Stimulated activated naive CD8-positive, alpha-beta T cell treated with anti-CD3 and anti-CD28 coated beads, Interleukin-15, amount 100 ng/mL, for 72 hours (primary cell): Measurements from ENCODE around the gene AHNAK.
A peak's percentile ranks its signal among the peaks of the same experiment; 100 is the strongest.

ENCODE experiments used
- ATAC-seq: fragments of 150-1000 bp; cut with Tn5 transposase; 2 replicates; pipeline ENCODE4 v1.10.0; 2021; ENCODE audit warnings: mild to moderate bottlenecking, moderate library complexity
- DNase-seq, 2 donors: peaks; one replicate each; pipeline ENCODE4 v3.0.0; 2021 to 2022
- H3K27ac Mint-ChIP-seq, 2 donors: one replicate each; pipeline ENCODE4 v1.8.0; 2022; ENCODE audit warnings: mild to moderate bottlenecking in 2 of 2, mixed read lengths in 2 of 2, moderate library complexity in 2 of 2
- H3K27me3 Mint-ChIP-seq: one replicate; pipeline ENCODE4 v1.8.0; 2022; ENCODE audit warnings: mixed read lengths
- H3K4me1 Mint-ChIP-seq: one replicate; pipeline ENCODE4 v1.8.0; 2022; ENCODE audit warnings: mild to moderate bottlenecking, mixed read lengths
- H3K4me3 Mint-ChIP-seq, 2 donors: one replicate each; pipeline ENCODE4 v1.8.0; 2022; ENCODE audit warnings: mild to moderate bottlenecking in 2 of 2, mixed read lengths in 2 of 2, moderate library complexity in 1 of 2
- H3K9me3 Mint-ChIP-seq, 2 donors: one replicate each; pipeline ENCODE4 v1.8.0; 2022; ENCODE audit warnings: mixed read lengths in 2 of 2

Gene AHNAK

GRCh38 chr11:62418136-62418535 lies 128.5 kb downstream of the AHNAK start:
- ATAC-seq = no peak
- Mint-ChIP-seq H3K4me3 (no peak overlapping the region), H3K9me3 (no peaks in the 10 kb centered on the region), H3K27ac (peak overlapping the region; percentile 9 to 32), H3K4me1 (no peaks in the 10 kb centered on the region), H3K27me3 (peaks cover under 1% of the 10 kb centered on the region)
- DNase-seq = no peak

- no peaks in the 10 kb centered on the region for H3K9me3 Mint-ChIP-seq
- no peak overlapping the region for H3K27ac Mint-ChIP-seq
- DNase-seq = no peak
- no peak overlapping the region for H3K4me3 Mint-ChIP-seq
- no peaks in the 10 kb centered on the region for H3K27me3 Mint-ChIP-seq
- H3K4me1 Mint-ChIP-seq = no peaks in the 10 kb centered on the region
- no peak for ATAC-seq
These were observed 130.0 kb downstream of the AHNAK start for GRCh38 chr11:62416596-62416995.

GRCh38 chr11:62413060-62413696 lies 133.4 kb downstream of the AHNAK start:
- ATAC-seq (no peak), DNase-seq (no peak)
- H3K4me1 Mint-ChIP-seq = no peaks in the 10 kb centered on the region
- no peaks in the 10 kb centered on the region for H3K9me3 Mint-ChIP-seq
- H3K27ac Mint-ChIP-seq = no peak overlapping the region
- H3K27me3 Mint-ChIP-seq = no peaks in the 10 kb centered on the region
- no peak overlapping the region for H3K4me3 Mint-ChIP-seq

GRCh38 chr11:62411524-62411923 lies 135.1 kb downstream of the AHNAK start:
- Mint-ChIP-seq H3K4me1 (no peaks in the 10 kb centered on the region), H3K27ac (peak overlapping the region in 1 of 2 donors; percentile 88), H3K4me3 (no peak overlapping the region), H3K27me3 (no peaks in the 10 kb centered on the region), H3K9me3 (no peaks in the 10 kb centered on the region)
- ATAC-seq (no peak), DNase-seq (no peak)

GRCh38 chr11:62410972-62411371 lies 135.6 kb downstream of the AHNAK start:
- H3K9me3 Mint-ChIP-seq = no peaks in the 10 kb centered on the region
- no peak overlapping the region for H3K4me3 Mint-ChIP-seq
- H3K27ac Mint-ChIP-seq = no peak overlapping the region
- H3K4me1 Mint-ChIP-seq = no peaks in the 10 kb centered on the region
- H3K27me3 Mint-ChIP-seq = no peaks in the 10 kb centered on the region
- ATAC-seq (no peak), DNase-seq (no peak)

GRCh38 chr11:62409831-62410230 lies 136.8 kb downstream of the AHNAK start:
- H3K27ac Mint-ChIP-seq = no peak overlapping the region
- H3K4me3 Mint-ChIP-seq = no peak overlapping the region
- H3K9me3 Mint-ChIP-seq = no peaks in the 10 kb centered on the region
- DNase-seq (no peak), ATAC-seq (no peak)
- no peaks in the 10 kb centered on the region for H3K27me3 Mint-ChIP-seq
- H3K4me1 Mint-ChIP-seq = no peaks in the 10 kb centered on the region

- H3K27me3 Mint-ChIP-seq = no peaks in the 10 kb centered on the region
- H3K4me3 Mint-ChIP-seq = no peak overlapping the region
- H3K27ac Mint-ChIP-seq = peak overlapping the region in 1 of 2 donors; percentile 62
- ATAC-seq (no peak), DNase-seq (no peak)
- peaks cover 21% of the 10 kb centered on the region for H3K4me1 Mint-ChIP-seq
- no peaks in the 10 kb centered on the region for H3K9me3 Mint-ChIP-seq
These were observed 140.6 kb downstream of the AHNAK start for GRCh38 chr11:62406034-62406433.

- H3K4me1 Mint-ChIP-seq = peaks cover 33% of the 10 kb centered on the region
- H3K27me3 Mint-ChIP-seq = no peaks in the 10 kb centered on the region
- H3K9me3 Mint-ChIP-seq = no peaks in the 10 kb centered on the region
- DNase-seq = no peak
- H3K27ac Mint-ChIP-seq = no peak overlapping the region
- ATAC-seq = no peak
- H3K4me3 Mint-ChIP-seq = no peak overlapping the region
These were observed 141.7 kb downstream of the AHNAK start for GRCh38 chr11:62404901-62405300.

GRCh38 chr11:62404435-62404834 lies 142.2 kb downstream of the AHNAK start:
- no peak overlapping the region for H3K27ac Mint-ChIP-seq
- ATAC-seq = no peak

GRCh38 chr11:62402960-62403730 lies 143.5 kb downstream of the AHNAK start:
- no peaks in the 10 kb centered on the region for H3K9me3 Mint-ChIP-seq
- no peak for DNase-seq
- no peaks in the 10 kb centered on the region for H3K27me3 Mint-ChIP-seq
- H3K27ac Mint-ChIP-seq = peak overlapping the region; percentile 97 to 98
- peaks cover 50% of the 10 kb centered on the region for H3K4me1 Mint-ChIP-seq
- ATAC-seq = no peak
- H3K4me3 Mint-ChIP-seq = peak overlapping the region; percentile 78 to 83

More at GRCh38 chr11:62404435-62404834, 142.2 kb downstream of the AHNAK start:
- H3K9me3 Mint-ChIP-seq = no peaks in the 10 kb centered on the region
- no peak for DNase-seq
- peaks cover 37% of the 10 kb centered on the region for H3K4me1 Mint-ChIP-seq
- H3K27me3 Mint-ChIP-seq = no peaks in the 10 kb centered on the region
- no peak overlapping the region for H3K4me3 Mint-ChIP-seq

- H3K27ac Mint-ChIP-seq = peak overlapping the region; percentile 97 to 98
- ATAC-seq (peak; percentile 91), DNase-seq (peak; percentile 37 to 55)
- peak overlapping the region; percentile 78 to 83 for H3K4me3 Mint-ChIP-seq
- peaks cover 54% of the 10 kb centered on the region for H3K4me1 Mint-ChIP-seq
- no peaks in the 10 kb centered on the region for H3K27me3 Mint-ChIP-seq
- H3K9me3 Mint-ChIP-seq = no peaks in the 10 kb centered on the region
These were observed 144.2 kb downstream of the AHNAK start for GRCh38 chr11:62402226-62402959.

GRCh38 chr11:62401811-62402210 lies 144.8 kb downstream of the AHNAK start:
- peak; percentile 66 for ATAC-seq
- no peaks in the 10 kb centered on the region for H3K27me3 Mint-ChIP-seq
- H3K9me3 Mint-ChIP-seq = no peaks in the 10 kb centered on the region
- H3K27ac Mint-ChIP-seq = peak overlapping the region; percentile 97 to 98
- H3K4me1 Mint-ChIP-seq = peaks cover 54% of the 10 kb centered on the region
- DNase-seq = peak in 1 of 2 donors; percentile 25
- peak overlapping the region; percentile 78 to 83 for H3K4me3 Mint-ChIP-seq

- Mint-ChIP-seq H3K9me3 (no peaks in the 10 kb centered on the region), H3K27me3 (no peaks in the 10 kb centered on the region), H3K27ac (peak overlapping the region; percentile 97 to 98), H3K4me1 (peaks cover 54% of the 10 kb centered on the region), H3K4me3 (peak overlapping the region; percentile 78 to 83)
- ATAC-seq (no peak), DNase-seq (no peak)
These were observed 145.2 kb downstream of the AHNAK start for GRCh38 chr11:62401356-62401755.

- ATAC-seq (no peak), DNase-seq (no peak)
- no peaks in the 10 kb centered on the region for H3K27me3 Mint-ChIP-seq
- peaks cover 54% of the 10 kb centered on the region for H3K4me1 Mint-ChIP-seq
- no peaks in the 10 kb centered on the region for H3K9me3 Mint-ChIP-seq
- peak overlapping the region; percentile 78 to 83 for H3K4me3 Mint-ChIP-seq
- H3K27ac Mint-ChIP-seq = peak overlapping the region in 1 of 2 donors; percentile 21
These were observed 145.8 kb downstream of the AHNAK start for GRCh38 chr11:62400760-62401159.

- no peaks in the 10 kb centered on the region for H3K9me3 Mint-ChIP-seq
- H3K27ac Mint-ChIP-seq = no peak overlapping the region
- ATAC-seq (no peak), DNase-seq (no peak)
- no peak overlapping the region for H3K4me3 Mint-ChIP-seq
- H3K4me1 Mint-ChIP-seq = peaks cover 56% of the 10 kb centered on the region
- no peaks in the 10 kb centered on the region for H3K27me3 Mint-ChIP-seq
These were observed 146.3 kb downstream of the AHNAK start for GRCh38 chr11:62400281-62400680.

- Mint-ChIP-seq H3K27ac (peak overlapping the region in 1 of 2 donors; percentile 68), H3K9me3 (no peaks in the 10 kb centered on the region), H3K4me1 (peaks cover 60% of the 10 kb centered on the region), H3K27me3 (no peaks in the 10 kb centered on the region), H3K4me3 (peak overlapping the region in 1 of 2 donors; percentile 43)
- DNase-seq = no peak
- no peak for ATAC-seq
These were observed 146.7 kb downstream of the AHNAK start for GRCh38 chr11:62399878-62400266.
